GM10266 (cell line): ENCODE data around the gene CHN2.

Experiments used
- DNase-seq: peaks from one replicate; pipeline ENCODE4 v3.0.0; 2012; ENCODE audit errors: extremely low spot score
- TF ChIP-seq, protein P1 (sequence below): IDR thresholded peaks from 2 replicates; pipeline ENCODE4 v1.5.1; 2012; ENCODE audit warnings: mild to moderate bottlenecking, low read depth; ENCODE audit not compliant: control insufficient read depth, insufficient read depth; ENCODE audit errors: missing control alignments

CHN2 gene

DNA sequence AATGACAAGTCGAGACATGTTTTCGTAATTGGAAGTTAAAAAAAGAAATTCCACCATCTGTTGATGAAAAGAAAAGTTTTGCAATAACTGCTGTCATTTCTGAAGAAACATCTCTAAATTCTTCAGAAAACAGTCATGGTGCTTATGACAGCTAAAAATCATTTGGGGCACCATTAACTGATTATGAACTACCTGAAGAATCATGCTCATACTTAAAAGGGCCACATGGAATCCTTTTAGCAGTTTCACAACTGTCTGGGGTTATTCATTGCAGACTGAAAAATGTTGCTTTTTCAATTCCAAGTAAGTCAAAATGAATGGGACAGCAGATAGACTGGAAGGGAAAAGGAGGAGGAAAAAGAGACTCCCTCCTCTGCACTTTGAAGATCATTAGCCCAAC lies 134.2 kb downstream of the CHN2 start:
- TF ChIP-seq, protein P1, sequence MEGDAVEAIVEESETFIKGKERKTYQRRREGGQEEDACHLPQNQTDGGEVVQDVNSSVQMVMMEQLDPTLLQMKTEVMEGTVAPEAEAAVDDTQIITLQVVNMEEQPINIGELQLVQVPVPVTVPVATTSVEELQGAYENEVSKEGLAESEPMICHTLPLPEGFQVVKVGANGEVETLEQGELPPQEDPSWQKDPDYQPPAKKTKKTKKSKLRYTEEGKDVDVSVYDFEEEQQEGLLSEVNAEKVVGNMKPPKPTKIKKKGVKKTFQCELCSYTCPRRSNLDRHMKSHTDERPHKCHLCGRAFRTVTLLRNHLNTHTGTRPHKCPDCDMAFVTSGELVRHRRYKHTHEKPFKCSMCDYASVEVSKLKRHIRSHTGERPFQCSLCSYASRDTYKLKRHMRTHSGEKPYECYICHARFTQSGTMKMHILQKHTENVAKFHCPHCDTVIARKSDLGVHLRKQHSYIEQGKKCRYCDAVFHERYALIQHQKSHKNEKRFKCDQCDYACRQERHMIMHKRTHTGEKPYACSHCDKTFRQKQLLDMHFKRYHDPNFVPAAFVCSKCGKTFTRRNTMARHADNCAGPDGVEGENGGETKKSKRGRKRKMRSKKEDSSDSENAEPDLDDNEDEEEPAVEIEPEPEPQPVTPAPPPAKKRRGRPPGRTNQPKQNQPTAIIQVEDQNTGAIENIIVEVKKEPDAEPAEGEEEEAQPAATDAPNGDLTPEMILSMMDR = no peak
- DNase-seq = no peak

DNA sequence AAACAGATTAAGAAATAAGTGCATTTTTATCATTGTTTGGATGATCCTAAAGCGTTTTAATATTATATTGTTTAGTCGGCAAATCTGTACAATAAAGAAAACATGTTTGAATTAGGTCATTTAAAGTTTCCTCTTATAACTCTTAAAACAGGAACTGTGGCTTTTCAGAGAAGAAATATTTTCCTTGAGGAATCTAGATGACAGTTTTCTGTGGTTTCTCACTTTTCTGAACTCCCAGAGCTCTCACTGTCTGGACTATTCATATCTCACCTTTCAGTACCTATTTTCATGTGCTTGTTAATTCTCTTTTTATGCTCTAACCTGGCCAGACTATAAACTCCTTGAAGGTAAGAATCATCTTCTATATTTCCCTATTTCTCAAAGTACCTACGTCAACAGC lies 135.1 kb downstream of the CHN2 start:
- TF ChIP-seq, protein P1 = no peak
- DNase-seq = no peak

DNA sequence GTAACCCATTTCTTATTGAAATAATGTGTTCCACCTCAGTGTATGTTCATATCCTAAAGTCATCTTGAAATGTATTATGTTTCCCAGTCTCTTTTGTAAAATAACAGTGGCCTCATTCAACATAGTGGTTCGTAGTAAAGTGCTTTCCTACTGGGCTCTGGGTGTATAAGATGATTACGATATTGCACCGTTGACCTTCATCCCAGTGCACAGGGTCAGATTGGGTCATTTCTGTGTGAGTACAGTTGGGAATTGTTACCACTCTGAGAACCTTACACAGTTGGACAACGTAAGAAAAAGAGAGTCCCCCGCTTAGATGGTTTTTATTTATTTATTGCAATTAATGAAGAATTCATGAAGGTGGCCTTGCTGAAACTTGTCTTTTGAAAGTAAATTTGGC lies 135.6 kb downstream of the CHN2 start:
- TF ChIP-seq, protein P1 = no peak
- no peak for DNase-seq

DNA sequence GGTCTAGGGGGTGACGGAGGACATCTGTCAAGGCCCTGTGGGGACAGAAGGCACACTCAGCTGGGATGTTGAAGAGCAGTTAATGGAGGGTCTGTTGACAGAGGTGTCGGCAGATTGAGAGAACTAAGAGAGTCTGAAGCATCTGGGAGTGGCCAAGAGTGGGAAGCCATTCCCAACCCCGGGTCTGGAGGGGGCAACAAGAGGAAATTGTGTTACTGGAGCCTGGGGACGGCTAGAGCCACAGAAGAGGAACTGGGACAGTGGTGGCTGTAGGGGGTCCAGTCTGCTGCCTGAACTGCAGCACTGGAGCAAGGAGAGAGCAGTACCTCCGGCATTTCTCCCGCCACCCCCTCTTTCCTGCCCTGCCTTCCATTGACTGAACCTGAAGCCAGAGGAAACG lies 136.6 kb downstream of the CHN2 start:
- TF ChIP-seq, protein P1 = no peak
- no peak for DNase-seq

DNA sequence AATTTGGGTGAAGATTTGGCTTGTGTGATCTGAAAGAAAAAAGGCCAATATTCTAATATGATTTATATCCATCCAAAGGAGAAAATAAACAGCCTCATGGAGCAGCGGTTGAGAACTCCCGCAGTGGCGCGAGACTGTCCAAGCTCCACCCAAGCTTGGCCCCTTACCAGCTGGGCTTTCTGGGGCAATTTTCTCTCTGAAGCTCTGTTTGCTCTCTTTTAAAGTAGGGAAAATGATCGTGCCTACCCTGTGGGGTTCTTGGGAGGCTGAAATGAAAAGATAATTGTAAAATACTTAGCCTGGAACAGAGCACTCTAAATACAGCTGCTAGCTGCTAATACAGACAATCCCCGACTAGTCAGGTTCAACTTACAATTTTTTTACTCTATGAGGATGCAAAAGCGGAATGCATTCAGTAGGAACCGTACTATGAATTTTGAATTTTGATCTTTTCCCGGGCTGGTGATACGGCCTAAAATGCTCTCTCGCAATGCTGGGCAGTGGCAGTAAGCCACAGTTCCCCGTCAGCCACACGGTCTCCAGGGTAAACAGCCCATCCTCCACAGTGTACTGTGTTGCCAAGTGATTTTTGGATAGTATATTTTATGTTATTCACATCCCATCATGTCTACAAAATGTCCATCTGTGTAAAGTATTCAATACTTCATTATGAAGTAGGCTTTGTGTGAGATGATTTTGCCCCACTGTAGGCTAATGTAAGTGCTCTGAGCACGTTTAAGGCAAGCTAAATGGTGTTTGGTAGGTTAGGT lies 137.7 kb downstream of the CHN2 start:
- TF ChIP-seq, protein P1 = no peak
- DNase-seq = no peak

DNA sequence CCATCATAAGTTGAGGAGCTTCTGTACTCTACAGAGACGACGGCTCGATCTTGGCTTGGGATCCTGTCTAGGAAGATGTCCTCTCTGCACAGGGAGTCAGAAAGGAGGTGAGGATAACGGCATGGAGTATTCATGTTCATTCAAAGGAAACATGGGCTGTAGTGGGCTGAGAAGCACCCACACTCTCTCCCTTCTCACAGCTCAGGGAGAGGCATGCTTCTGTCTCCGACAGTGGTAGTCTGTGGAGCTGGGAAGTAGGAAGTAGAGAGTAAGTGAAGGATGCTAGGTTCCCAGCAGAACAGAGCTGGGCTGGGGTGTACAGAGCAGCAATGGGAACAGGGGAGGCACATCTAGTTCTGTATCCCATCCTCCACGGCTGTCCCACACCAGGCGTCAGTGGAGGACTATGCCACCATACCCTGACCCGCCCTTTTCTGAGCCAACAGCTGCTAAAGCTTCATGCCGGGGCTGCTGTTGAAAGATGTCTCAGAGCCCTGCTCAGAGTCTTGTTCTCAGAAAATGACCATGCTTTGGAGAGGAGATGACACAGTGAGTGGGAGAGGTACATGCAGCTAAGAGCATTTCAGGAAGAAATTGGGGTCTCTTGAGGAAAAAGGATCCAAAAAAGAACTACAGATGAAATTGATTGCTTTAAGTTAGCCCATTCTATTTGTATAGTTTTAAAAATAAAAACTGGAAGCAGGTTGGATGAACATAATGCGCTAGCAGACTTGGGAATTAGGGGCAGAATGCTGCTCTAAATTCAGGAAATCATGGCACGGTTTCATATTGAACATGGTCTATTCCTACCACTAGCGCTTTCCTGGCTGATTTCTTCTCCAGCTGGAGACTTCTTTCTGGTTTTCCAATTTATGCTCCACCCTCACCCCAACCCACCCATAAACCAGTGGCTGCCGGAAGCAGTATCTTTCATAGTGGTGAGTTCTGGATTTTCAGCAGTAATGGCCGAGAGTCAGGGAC lies 138.6 kb downstream of the CHN2 start:
- DNase-seq = no peak
- TF ChIP-seq, protein P1 = no peak
